Common myeloid progenitor, CD34-positive (primary cell): ENCODE measurements around the gene MYLK.

Experiments
- CTCF ChIA-PET: fragments of 350-600 bp; sonication (Branson Sonifier 250); formaldehyde crosslinking; loops from one replicate; lab custom pipeline; 2021; ENCODE audit warnings: antibody characterized with exemption; lab: Charles Lee
- POLR2A ChIA-PET: fragments of 350-600 bp; sonication (Branson Sonifier 250); formaldehyde crosslinking; loops from one replicate; lab custom pipeline; 2021; ENCODE audit warnings: antibody characterized with exemption; lab: Charles Lee
- DNase-seq, 3 donors: peaks; one replicate each; pipeline versions ENCODE4 v3.0.0 to v3.0.0-alpha.2; 2013
- H3K27ac ChIP-seq, 2 experiments: 1 replicate in 1 of 2; 2 replicates in 1 of 2; pipeline ENCODE4 v1.7.0; 2013; ENCODE audit warnings: inconsistent platforms in 2 of 2, low read length in 2 of 2, mild to moderate bottlenecking in 2 of 2, low read depth in 1 of 2, moderate library complexity in 1 of 2; ENCODE audit not compliant: severe bottlenecking in 2 of 2, insufficient read depth in 1 of 2, poor library complexity in 1 of 2
- H3K27me3 ChIP-seq, 5 experiments: replicated peaks in 2 of 5; 1 replicate in 3 of 5; 2 replicates in 2 of 5; pipeline versions ENCODE4 v1.6.1 to v1.7.0; 2013; ENCODE audit warnings: low read length in 4 of 5, mild to moderate bottlenecking in 2 of 5, moderate library complexity in 2 of 5, inconsistent platforms in 1 of 5; ENCODE audit not compliant: insufficient read depth in 5 of 5, control insufficient read depth in 4 of 5
- H3K36me3 ChIP-seq, 4 experiments: 1 replicate in 2 of 4; 2 replicates in 2 of 4; pipeline versions ENCODE4 v1.6.1 to v1.7.0; 2013; ENCODE audit warnings: low read length in 3 of 4, control low read depth in 1 of 4, mild to moderate bottlenecking in 1 of 4; ENCODE audit not compliant: control insufficient read depth in 4 of 4, insufficient read depth in 4 of 4
- H3K4me1 ChIP-seq, 4 experiments: 1 replicate in 3 of 4; 2 replicates in 1 of 4; pipeline versions ENCODE4 v1.6.1 to v1.7.1; 2013; ENCODE audit warnings: low read length in 3 of 4, mild to moderate bottlenecking in 3 of 4, control low read depth in 1 of 4, inconsistent platforms in 1 of 4, moderate library complexity in 1 of 4; ENCODE audit not compliant: control insufficient read depth in 4 of 4, insufficient read depth in 4 of 4; ENCODE audit errors: control extremely low read depth in 1 of 4
- H3K4me3 ChIP-seq, 7 experiments: 1 replicate in 4 of 7; 2 replicates in 3 of 7; pipeline versions ENCODE4 v1.5.1 to v1.7.0; 2013; ENCODE audit warnings: mild to moderate bottlenecking in 7 of 7, low read length in 6 of 7, moderate library complexity in 6 of 7, inconsistent platforms in 2 of 7, low read depth in 2 of 7, control low read depth in 1 of 7; ENCODE audit not compliant: insufficient read depth in 4 of 7, control insufficient read depth in 1 of 7; ENCODE audit errors: extremely low read depth in 1 of 7
- H3K9me3 ChIP-seq, 5 experiments: 1 replicate in 4 of 5; 2 replicates in 1 of 5; pipeline versions ENCODE4 v1.6.1 to v1.7.1; 2013; ENCODE audit warnings: low read length in 4 of 5, mild to moderate bottlenecking in 2 of 5, inconsistent platforms in 1 of 5, low read depth in 1 of 5, moderate library complexity in 1 of 5; ENCODE audit not compliant: control insufficient read depth in 4 of 5, insufficient read depth in 2 of 5; ENCODE audit errors: control extremely low read depth in 1 of 5
- WGBS: methylation state at CpG from one replicate; pipeline ENCODE4 v1.1.5; 2013; ENCODE audit not compliant: insufficient coverage; 5-methylcytosine and 5-hydroxymethylcytosine counted together

MYLK gene

DNA sequence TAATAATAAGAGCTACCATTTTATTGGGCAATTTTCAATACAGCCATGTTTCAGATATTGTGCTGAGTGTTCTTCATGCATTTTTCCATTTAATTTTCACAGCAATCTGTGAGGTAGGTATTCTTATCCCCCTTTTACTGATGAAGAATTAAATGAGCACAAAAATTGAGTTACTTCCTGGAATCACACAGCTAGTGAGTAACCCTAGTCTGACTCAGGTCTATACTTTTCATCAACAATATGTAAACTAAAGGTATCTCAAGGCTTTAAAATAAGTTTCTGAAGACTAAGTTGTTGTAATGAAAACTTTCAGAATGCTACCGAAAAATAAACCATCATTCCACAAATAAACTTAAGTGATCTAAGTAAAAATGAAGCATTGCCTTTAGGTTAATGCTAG lies 321.6 kb downstream of the MYLK start:
- H3K27ac ChIP-seq, result no peak overlapping the region
- no peaks in the 10 kb centered on the region for H3K27me3 ChIP-seq
- H3K4me3 ChIP-seq, result no peak overlapping the region
- POLR2A ChIA-PET, result no interaction called here
- DNase-seq, result no peak
- peaks cover 0 to 8% (median 2%) of the 10 kb centered on the region in 4 experiments for H3K36me3 ChIP-seq
- H3K4me1 ChIP-seq, result no peaks in the 10 kb centered on the region
- CTCF ChIA-PET, result interaction anchor here (0.6 to 2.0 kb wide), 5 partner anchors 9 to 519 kb away, joined by 3 to 7 read pairs (median 4); no protein-coding TSS in a partner anchor
- WGBS, result no CpG with 5 or more reads among the region's 1 CpG
- H3K9me3 ChIP-seq, result no peaks in the 10 kb centered on the region

DNA sequence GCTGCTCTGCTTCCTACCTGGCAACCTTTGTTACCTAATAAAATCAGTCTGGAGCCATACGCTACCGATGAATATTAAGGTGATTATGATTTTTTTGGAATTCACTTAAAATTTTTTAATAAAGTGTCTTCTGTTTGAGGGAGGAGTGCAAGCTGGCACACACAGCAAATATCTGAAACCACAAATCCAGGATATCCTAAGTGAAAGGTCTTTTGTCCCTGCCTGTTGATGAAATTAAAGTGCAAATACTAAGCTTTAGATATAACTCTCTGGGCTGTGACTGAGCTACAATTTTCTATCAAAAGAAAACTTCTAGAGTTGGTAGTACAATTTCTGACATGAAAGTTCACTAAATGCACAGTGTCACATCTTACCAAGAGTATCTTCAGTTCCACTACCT lies 322.9 kb downstream of the MYLK start:
- Histone ChIP-seq H3K27ac (no peak overlapping the region), H3K27me3 (no peaks in the 10 kb centered on the region), H3K36me3 (peaks cover 0 to 8% (median 0%) of the 10 kb centered on the region in 4 experiments), H3K4me1 (no peaks in the 10 kb centered on the region), H3K9me3 (no peaks in the 10 kb centered on the region), H3K4me3 (no peak overlapping the region)
- POLR2A ChIA-PET, result no interaction called here
- 93% methylated on average over 2 of the region's 2 CpGs for WGBS
- CTCF ChIA-PET, result interaction anchor here (0.5 to 3.6 kb wide), 7 partner anchors 10 to 236 kb away, joined by 3 to 27 read pairs (median 6); no protein-coding TSS in a partner anchor
- no peak for DNase-seq
